G401 (cell line): Measurements from ENCODE around the gene USE1. TPM values are rescaled to one million over a fixed set of nuclear protein-coding genes. Genes with fewer than 3 reads are reported as not detected.
"Not testable (repeated sequence)": the region's sequence is repeated elsewhere in the genome, so short reads cannot be mapped to it uniquely, and the experiment has no call there.

Source experiments
- DNase-seq: peaks from one replicate; pipeline ENCODE4 v3.0.0-alpha.2; 2015; ENCODE audit warnings: low spot score
- in situ Hi-C: cut with HindIII; loops from 2 replicates; pipeline ENCODE4 v1.10.0; 2016; ENCODE audit warnings: low sequenced_read_pairs, mixed read lengths
- total RNA-seq: library from RNA; depleted of rRNA; stranded (reverse); fragments of >200 nt; shearing (Covaris generic); gene quantifications from 2 replicates; pipeline ENCODE4 v1.2.3, GENCODE V29; 2014; rRNA removed

Gene USE1
- total RNA-seq, result 22.0 and 29.7 TPM in 2 replicates

GRCh38 chr19:17215127-17215971, at the start of gene USE1:
Gene USE1 (plus strand): TSS chr19:17215357. CDS start chr19:17215406, 49 bp downstream.
- peak; percentile 94 for DNase-seq
- in situ Hi-C loops, result no loop called here

GRCh38 chr19:17165715-17166114, 49.4 kb upstream of the USE1 start:
- DNase-seq, result no peak
- in situ Hi-C loops, result no loop called here

- no peak for DNase-seq
- in situ Hi-C loops, result no loop called here
Measured at GRCh38 chr19:17170538-17171297, 44.4 kb upstream of the USE1 start.

- in situ Hi-C loops, result no loop called here
- no peak for DNase-seq
Measured at GRCh38 chr19:17171874-17172273, 43.3 kb upstream of the USE1 start.

GRCh38 chr19:17172624-17173345, 42.4 kb upstream of the USE1 start:
- in situ Hi-C loops, result no loop called here

GRCh38 chr19:17178291-17178690, 36.9 kb upstream of the USE1 start:
- in situ Hi-C loops, result no loop called here
- no peak for DNase-seq

More at GRCh38 chr19:17172624-17173345, 42.4 kb upstream of the USE1 start:
- no peak for DNase-seq

- no peak for DNase-seq
- in situ Hi-C loops, result no loop called here
Measured at GRCh38 chr19:17180997-17181702, 34.0 kb upstream of the USE1 start.

GRCh38 chr19:17183271-17183761, 31.8 kb upstream of the USE1 start:
- in situ Hi-C loops, result no loop called here
- no peak for DNase-seq

GRCh38 chr19:17183858-17184321, 31.3 kb upstream of the USE1 start:
- DNase-seq, result no peak
- in situ Hi-C loops, result no loop called here

GRCh38 chr19:17184371-17184841, 30.8 kb upstream of the USE1 start:
- no peak for DNase-seq
- in situ Hi-C loops, result no loop called here

GRCh38 chr19:17185590-17185989, 29.6 kb upstream of the USE1 start:
- in situ Hi-C loops, result no loop called here
- no peak for DNase-seq

GRCh38 chr19:17191736-17192135, 23.4 kb upstream of the USE1 start:
- DNase-seq, in situ Hi-C loops: not testable (repeated sequence)

GRCh38 chr19:17192751-17193150, 22.4 kb upstream of the USE1 start:
- in situ Hi-C loops, result no loop called here

GRCh38 chr19:17194608-17195007, 20.5 kb upstream of the USE1 start:
- DNase-seq, result no peak
- in situ Hi-C loops, result no loop called here

More at GRCh38 chr19:17192751-17193150, 22.4 kb upstream of the USE1 start:
- DNase-seq, result no peak

- DNase-seq, result no peak
- in situ Hi-C loops, result no loop called here
Measured at GRCh38 chr19:17195106-17195505, 20.1 kb upstream of the USE1 start.

GRCh38 chr19:17196610-17197009, 18.5 kb upstream of the USE1 start:
- DNase-seq, result no peak
- in situ Hi-C loops, result no loop called here

- in situ Hi-C loops, result no loop called here
- no peak for DNase-seq
Measured at GRCh38 chr19:17197666-17198065, 17.5 kb upstream of the USE1 start.

- DNase-seq, result no peak
- in situ Hi-C loops, result no loop called here
Measured at GRCh38 chr19:17200408-17201079, 14.6 kb upstream of the USE1 start.
